HG02884 (cell line): Measurements from ENCODE around the gene IL2.

Experiments used
- ATAC-seq: cut with Tn5 transposase; IDR thresholded peaks from one replicate; pipeline ENCODE4 v1.9.1; 2021; ENCODE audit warnings: mild to moderate bottlenecking, moderate library complexity; ENCODE audit not compliant: unreplicated experiment

Gene IL2

DNA sequence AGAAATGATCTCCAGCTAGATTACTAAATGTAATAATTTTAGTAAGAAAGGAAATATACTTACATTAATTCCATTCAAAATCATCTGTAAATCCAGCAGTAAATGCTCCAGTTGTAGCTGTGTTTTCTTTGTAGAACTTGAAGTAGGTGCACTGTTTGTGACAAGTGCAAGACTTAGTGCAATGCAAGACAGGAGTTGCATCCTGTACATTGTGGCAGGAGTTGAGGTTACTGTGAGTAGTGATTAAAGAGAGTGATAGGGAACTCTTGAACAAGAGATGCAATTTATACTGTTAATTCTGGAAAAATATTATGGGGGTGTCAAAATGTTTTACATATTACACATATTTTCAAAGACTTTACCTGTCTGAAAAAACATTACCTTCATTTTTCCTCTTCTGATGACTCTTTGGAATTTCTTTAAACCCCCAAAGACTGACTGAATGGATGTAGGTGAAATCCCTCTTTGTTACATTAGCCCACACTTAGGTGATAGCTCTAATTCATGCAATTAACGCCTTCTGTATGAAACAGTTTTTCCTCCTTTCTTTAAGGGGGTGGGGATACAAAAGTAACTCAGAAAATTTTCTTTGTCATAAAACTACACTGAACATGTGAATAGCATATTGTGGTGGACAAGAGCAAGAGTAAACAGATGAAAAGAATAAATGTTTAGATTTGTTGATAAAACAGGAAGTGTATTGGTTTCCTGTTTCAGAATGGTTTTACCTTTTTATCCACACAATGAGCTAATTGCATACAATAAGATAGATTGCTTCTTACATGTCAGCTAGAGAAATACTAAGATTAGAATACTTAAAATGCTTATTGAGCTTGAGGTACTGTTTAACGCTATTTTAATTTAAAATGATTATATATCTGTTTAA, at the start of gene IL2:
IL2 (minus strand) TSS at position 495 of the 886 bp plus-strand sequence; CDS start at position 210, 285 bp downstream.
- ATAC-seq: no peak

DNA sequence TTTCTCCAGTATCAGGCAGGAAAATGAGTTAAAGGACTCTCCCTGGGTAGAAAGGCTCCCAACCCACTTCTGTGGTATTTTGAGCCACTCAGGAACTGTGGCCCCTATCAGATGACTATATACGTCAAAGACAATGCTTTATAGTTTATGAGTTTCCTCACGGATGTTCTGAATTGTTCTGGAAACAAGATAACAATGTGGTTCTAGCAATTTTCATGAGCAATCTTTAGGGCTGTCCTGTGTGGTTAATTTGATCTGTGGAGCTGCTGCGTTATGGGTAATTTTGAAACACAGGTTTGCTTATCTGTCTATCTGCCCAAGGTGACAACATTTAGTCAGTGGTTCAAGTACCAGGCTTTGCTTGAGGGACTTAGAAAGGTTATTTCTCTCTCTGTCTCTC, 46.7 kb upstream of the IL2 start:
- ATAC-seq: no peak

DNA sequence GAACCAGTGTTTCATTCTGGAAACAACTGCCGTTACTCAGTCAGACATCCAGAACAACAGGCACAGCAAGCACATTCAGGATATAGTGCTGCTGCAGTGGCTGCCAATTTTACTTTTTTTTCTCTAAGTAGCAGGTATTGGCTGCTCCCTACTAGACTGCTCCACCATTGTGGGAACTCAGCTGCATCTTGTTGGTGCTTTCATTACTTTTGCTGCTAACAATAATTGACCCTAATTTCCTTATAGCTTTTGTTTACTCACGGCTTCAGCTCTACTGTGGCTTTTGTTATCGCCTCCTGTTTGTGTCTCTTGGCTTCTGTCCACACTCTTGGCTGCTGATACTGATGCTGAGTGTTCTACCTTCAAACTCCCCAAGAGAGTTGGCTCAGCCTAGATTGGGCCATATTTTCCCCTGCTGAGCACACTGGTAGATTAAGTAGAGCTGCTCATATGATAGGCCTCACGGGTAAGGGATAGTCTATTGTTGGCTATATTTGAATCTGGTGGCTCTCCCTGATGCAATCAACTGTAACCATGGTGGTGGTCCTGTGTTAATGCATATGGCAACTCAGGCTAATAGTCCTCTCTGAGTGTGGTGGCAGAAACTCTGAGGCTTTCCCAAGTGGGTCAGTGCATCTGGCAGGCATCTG, 44.5 kb upstream of the IL2 start:
- ATAC-seq: no peak

DNA sequence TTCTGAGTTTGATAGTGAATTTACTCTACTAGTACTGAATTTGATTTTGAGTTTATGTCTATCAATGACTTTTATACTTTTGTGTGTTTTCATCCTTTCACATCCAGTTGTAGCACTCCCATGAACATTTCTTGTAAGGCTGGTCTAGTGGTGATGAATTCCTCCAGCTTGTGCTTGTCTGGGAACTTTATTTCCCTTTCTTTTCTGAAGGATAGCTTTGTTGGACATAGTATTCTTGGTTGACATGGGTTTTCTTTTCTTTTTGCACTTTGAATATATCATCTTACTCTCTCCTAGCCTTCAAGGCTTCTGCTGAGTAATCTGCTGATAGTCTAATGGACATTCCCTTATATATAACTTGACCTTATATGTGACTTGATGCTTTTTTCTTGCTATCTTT, 32.5 kb upstream of the IL2 start:
- no peak for ATAC-seq

DNA sequence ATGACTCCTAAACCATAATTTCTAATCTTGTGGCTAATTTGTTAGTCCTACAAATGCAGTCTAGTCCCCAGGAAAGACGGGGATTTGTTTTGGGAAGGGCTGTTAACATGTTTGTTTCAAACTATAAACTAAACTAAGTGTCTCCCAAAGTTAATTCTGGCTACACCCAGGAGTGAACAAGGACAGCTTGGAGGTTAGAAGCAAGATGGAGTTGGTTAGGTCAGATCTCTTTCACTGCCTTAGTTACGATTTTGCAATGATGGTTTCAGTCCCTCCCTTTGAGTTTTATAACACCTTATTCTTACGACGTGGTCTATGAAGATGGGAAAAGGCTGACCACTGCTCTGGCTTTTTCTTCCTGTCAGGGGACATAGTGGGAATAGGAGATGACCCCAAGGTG, 27.0 kb upstream of the IL2 start:
- no peak for ATAC-seq

DNA sequence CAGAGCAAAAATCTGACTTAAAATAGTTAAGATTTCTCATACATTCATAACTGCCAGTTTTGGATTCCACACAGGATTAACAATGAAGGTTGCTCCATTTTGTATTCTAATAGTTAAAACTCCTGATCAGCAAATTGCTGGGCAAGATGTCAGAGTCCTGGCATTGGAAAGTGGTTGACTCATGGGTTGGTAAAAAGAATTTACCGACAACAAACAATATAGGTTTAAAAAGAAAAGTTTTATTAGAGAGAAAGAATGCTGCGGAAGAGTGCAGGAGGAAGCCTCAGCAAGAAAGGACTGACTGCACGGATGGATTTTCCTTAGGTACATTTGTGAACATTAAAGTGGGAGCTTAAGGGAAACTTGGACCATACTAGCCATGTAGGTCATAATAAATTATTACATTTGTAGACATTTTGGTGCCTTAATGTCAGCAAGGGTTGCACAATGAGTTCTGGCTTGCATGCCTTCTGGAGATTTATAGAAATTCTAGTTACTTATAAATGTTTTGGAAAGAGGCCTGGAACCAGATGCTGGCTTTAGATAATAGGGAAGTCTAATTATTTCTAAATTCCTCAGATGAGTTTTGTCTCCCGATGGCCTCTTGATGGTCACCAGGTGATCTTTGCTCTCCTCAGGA, 25.4 kb upstream of the IL2 start:
- ATAC-seq: no peak

DNA sequence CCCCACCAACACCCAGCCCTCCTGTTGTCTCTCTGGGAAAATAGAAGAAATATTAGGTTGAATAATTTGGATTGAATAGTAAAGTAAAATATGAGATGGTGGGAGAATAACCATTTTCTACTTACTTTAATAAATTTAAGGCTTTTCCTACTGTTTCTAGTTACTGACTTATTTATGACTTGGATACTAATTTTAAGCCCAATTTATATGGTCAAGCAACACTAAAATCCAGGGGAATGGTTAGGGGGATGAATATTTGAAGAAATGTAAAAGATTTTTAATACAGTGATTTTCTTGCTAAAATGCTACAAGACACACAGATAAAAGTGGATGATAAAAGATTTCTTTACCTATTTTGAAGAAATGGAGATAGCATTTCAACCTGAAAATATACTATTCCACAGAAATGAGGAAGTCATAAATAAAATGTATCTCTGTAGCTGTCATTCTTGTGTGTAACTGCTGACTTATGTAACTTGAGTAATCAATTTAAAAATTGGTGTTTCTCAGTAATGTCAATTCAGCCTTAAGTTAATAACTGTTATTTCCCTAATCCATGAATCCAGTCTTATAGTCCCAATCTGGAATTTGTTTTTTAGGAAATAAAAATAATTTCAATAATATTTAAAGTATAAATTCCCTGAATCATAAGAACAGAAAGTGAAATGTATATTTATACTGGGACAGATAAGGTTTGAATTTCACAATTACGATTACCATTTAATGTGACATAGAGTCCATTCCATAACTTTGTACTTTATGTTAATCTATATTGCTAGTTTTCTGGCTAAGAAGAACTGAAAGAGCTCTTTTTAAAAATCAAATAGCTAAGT, 24.3 kb upstream of the IL2 start:
- no peak for ATAC-seq

DNA sequence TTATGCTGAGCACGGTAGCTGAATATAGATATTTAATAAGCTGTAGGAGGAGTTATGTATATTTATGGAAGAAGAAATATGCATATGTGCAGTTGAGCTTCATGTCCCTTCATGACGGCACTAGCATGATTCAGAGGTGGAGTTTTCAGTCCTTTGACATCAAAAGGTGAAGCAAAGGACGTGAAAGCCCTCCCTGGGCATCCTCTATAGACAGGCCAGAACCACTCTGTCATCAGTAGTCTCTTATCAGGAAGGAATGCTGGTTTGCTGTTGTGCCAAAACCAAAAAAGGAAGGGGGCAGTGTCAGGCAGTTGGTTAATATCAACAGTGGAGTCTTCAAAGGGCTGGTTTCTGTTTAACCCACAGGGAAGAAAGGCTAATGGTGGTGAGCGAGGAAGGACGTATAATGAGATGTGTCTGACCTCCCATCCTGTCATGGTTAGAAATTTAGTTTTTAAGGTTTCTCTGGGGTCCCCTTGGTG, 23.5 kb upstream of the IL2 start:
- ATAC-seq: no peak

DNA sequence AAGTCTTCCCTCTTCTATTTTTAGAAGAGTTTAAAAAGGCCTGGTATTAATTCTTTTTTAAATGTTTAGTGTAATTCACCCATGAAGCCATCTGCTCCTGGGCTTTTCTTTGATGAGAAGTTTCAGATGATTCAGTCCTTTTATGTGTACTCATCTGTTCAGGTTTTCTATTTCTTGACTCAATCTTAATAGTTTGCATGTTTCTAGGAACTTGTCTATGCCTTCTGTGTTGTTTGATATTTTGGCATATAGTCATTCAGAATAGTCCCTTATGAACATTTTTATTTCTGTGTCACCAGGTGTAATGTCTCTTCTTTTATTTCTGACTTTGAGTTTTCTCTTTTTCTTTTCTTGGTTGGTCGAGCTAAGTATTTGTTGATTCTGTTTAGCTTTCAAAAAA, 20.2 kb upstream of the IL2 start:
- no peak for ATAC-seq

DNA sequence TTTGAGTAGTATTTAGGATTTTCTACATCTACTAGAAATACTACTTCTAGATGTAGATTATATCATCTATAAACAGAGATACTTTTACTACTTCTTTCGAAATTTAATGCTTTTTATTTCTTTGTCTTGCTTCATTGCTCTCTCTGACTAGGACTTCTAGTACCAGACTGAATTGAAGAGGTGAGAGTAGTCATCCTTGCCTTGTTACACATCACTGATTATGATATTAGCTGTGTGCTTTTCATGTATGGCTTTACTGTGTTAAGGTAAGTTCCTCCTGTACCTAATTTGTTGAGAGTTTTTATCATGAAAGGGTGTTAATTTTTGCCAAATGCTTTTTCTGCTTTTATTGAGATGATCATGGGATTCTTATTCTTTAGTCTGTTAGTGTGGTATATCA, 19.6 kb upstream of the IL2 start:
- no peak for ATAC-seq

DNA sequence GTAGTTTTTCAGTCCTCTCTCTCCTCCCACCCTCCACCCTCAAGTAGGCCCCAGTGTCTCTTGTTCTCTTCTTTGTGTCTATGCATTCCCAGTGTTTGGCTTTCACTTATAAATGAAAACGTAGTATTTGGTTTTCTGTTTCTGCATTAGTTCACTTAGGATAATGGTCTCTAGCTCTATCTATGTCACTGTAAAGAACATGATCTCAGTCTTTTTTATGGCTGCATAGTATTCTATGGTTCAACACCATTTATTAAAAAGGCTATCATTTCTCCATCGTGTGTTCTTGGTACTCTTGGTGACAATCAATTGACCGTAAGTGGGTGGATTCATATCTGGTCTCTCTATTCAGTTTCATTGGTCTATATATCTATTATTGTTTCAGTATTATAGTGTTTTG, 18.7 kb upstream of the IL2 start:
- ATAC-seq: no peak

DNA sequence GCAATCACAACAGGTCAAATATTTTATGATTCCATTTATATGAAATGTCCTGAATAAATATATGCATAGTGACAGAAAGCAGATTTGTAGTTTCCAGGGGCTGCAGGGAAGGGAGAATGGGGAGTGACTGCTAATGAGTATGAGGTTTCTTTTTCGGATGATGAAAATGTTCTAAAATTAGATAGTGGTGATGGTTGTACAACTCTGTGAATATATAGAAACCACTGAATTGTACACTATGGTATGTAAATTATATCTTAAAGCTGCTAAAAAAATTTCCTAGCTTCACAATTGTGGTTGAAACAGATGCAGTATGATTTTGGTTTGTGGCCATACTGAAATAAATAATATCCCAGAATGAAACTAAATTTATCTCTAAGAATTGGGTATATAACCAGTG, 12.9 kb upstream of the IL2 start:
- no peak for ATAC-seq

DNA sequence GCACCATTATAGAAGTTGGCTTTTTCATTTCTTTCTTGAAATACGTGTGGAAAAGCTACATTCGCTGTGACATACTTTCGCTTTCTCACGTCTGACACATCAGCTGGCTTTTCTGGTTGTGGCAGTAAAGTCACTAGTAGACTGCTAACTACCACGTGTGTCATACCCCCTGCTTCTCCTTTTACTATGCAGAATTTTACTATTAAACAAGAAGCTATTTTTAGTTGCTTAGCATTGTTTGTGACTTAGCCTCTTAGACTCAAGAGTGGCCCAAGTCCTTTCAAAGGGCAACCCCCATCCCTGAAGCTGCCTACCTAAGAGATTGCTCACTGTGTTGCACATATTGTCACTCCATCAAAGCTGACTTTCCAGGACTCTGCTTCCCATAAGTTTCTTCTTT, 2.1 kb upstream of the IL2 start:
- ATAC-seq: peak; percentile 91

DNA sequence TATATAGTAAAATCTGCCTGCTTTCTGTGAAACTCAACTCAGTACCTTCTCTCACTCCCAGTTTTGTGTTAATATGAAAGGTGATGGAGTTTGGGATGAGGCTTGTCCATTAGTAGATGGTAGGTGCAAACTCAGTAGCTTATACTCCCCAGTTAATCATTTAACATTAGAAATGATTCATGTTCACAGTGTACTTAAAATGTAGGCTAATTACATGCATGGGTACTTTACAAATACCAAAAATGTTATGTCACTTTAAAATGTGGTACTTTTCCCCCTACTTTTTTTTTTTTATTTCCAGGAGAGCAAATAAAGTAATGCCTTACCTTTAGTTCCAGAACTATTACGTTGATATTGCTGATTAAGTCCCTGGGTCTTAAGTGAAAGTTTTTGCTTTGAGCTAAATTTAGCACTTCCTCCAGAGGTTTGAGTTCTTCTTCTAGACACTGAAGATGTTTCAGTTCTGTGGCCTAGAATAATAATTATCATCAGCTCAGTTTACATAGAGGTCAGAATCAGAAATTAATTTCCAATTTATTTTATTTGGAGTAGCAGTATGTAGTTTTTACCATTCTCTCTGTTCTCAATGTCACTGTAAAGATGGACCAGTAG, 3.0 kb downstream of the IL2 start:
- ATAC-seq: no peak

DNA sequence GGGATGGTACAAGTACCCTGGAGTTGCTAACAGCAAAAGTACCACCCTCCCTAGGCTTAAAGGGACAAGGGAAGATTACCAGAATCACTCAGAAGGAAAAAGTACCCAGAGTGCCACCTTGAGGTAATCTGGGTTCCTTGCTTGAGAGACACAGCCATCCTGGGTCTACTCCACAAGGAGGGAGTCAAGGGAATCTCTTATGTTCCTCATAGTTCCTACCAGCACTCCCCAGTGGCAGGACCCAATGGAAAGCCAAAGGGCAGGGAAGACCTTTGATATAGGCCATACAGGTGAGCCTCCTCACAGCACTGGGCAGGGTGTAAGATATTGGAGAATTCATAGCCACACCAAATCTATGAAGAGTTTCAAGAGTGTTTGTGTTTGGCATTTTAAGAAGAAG, 5.7 kb downstream of the IL2 start:
- ATAC-seq: no peak

DNA sequence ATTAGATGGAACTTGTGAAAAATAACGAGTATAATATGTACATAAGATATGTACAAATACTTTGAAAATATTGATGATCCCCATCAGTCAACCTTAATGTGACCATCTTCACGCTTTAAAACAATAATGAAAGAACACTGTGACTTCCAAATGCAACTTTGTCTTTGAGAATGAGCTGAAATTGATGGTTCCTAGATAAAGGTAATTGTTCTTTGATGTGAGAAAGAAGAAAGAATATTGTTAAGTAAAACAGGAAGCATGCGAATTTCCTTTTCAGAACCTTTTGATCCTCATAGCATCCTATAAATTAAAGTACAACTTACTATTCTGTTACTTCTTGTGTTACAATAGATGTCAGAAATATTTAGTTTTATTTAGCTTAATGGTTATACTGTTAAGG, 22.2 kb downstream of the IL2 start:
- ATAC-seq: no peak

DNA sequence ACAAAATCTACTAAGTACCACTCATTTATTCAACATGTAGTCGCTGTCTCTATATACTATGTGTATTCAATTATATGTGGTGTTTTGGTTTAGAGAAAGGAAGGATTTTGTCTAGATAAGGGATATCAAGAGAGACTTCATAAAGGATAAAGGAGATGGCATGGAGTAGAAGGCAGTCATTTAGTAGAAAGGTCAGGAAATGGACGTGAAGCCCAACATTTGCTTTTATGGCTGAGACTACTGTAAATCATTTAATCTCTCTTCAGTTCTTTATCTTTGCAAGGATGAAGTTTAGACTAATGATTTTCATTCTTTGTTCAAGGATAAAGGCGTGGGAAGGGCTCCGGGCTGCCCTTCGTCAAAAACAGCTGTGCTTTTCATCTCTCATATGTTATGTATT, 25.2 kb downstream of the IL2 start:
- no peak for ATAC-seq

DNA sequence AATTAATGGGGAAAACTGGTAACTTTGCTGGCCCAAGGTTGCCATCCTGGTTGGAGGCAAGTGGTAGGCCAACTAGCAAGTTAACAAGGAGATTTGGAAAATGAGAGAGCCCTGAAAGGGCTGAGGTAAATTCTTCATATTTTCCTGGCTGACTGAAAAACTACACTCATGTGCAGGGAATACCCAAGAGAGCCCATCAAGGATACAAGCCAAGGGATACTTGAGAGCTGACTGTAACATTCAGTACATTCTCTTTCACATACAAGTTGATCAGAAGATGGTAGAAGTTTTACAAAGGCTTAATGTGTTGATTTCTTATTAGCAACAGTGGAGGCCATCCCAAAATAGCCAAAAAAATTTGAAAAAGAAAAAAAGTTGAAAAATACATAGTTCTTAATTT, 33.3 kb downstream of the IL2 start:
- ATAC-seq: no peak

DNA sequence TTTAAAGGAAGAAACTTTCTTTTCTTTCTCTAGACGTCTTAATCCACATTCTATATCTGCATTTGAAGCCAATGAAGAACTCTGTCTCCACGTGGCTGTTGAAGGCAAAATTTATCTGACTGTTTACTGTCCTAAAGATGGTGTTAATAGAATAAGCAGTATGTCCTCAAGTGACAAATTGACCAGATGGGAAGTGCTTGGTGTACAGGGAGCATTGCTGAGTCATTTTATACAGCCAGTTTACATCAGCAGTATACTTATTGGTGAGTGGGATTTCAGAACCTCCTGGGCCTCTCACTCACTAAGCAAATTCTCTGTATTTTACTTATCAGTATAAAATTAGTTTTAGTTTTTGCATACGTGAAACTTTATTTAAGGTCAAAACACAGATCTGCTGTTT, 44.0 kb downstream of the IL2 start:
- peak; percentile 89 for ATAC-seq

DNA sequence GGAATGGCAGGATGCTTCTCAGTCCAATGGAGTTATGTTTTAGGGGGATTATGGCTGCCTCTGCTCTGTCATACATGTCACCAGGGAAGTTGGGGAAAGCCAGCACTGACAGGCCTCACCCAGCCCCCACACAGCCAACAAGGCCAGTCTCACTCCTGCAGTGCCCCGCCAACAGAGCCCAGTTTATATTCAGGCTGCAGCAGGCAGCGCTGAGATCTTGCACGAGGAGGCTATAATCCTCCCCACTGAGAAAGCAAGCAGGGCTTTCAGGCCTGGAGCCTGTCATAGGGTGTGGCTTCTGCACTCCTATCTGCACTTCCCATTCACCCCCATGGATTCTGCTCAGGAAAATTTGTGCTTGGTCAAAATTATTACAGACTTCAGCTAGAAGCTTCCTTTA, 52.7 kb downstream of the IL2 start:
- ATAC-seq: no peak
